HG03575 (cell line): ENCODE measurements around the gene SNRPA1.

Experiments used
- ATAC-seq: cut with Tn5 transposase; IDR thresholded peaks from one replicate; pipeline ENCODE4 v1.9.1; 2021; ENCODE audit not compliant: unreplicated experiment, insufficient number of reproducible peaks, low FRiP score; ENCODE audit errors: extremely low read depth

SNRPA1 gene

DNA sequence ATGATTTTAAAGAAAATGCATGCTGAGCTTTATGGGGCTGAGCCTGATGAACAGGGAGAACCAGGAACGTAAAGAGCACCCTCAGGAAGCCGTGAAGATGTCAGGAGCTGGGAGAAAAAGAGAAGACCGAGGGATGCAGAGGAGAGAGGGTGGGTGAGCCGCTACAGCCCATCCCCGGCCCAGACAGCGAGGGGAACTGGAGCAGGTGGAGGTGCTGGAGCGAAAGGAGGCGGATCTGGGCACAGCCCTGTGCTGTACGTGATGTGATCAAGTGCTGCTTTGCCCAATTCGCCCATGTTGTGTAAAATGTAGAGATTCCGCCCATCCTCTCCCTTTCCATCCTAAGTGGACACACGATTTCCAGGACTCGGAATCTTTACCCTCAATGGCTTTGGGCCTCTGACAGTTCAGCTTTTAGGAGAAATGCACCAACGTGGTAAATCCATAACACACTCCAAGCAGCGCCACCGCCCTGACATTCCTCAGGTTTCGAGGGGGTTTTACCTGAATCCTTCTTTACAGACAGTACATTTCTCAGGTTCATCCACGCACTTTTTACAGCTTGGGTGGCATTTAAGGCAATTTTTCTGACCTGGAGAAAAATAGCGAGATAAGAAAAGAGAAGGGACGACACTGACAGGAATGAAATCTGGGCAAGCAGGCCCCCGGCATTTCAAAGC, 27.1 kb upstream of the SNRPA1 start:
- ATAC-seq = no peak

DNA sequence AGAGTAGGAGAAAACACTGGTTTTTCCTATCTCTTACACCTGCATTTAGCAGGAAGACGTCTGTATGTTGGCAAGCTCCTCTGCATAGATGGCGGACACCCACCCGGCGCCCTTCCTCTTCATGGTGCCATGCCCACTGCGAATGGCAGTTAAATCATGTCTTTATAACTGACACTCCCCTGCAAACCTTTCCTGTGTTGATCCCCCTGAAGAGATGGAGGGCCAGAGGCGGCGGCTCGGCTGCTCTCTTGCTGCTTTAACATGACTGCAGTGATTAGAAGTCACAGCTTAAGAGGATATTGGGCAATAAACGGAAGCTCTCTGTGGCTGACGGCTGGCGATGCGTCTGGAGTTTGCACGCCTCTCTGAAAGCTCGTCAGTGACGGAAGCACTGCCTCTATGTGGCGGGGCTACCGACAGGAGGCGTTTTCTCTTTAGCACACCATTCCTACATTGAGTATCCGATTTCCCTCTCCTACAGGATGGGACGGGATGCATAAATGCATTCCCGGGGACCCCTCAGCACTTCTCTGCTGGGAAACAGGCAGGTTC, 25.5 kb upstream of the SNRPA1 start:
- ATAC-seq = no peak

GRCh38 chr15:101318839-101319238, 23.8 kb upstream of the SNRPA1 start:
- no peak for ATAC-seq

- no peak for ATAC-seq
Observed at GRCh38 chr15:101318147-101318819, 23.2 kb upstream of the SNRPA1 start.

DNA sequence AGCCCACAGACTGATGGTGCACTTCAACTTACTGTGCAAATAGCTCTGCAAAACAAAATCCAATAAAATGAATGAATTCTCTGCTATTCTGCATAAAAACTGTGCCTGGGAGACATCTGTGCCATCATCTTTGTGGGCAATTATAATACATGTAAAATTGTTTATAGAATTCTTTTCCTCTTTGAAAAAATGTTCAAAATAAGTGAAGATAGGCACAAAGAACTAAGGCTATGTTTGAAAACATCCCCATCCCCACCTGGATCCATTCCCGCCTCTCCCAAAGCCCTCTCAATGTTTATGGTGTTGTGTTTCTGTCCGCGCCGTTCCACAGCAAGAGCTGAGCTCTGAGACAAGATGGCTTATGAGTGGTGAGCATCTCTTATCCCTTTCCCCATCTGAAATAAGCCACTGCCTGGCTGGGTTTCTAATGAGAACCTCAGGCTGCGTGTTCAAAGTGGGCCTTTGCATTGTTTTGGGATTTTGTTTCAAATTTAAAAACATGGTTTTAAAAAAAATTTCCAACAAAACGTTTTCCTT, 22.4 kb upstream of the SNRPA1 start:
- no peak for ATAC-seq

DNA sequence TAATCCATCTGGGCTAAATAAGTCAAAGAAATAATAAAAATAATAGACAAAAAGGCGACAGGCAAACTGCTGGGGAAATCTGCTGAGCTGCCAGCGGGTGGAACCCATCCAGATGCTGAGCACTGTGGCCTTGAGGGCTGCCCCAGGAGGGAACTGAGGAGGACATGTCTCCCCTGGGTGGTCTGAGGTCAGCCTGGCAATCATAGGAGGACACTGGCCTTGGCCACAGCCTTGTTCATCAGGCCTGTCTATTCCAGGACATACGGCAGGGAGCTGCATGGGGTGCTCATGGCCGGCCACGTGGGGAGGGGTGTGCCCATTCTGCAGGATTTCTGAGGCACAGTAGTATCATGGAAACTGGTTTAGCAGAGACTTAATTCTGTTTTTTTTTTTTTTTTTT, 21.5 kb upstream of the SNRPA1 start:
- no peak for ATAC-seq

DNA sequence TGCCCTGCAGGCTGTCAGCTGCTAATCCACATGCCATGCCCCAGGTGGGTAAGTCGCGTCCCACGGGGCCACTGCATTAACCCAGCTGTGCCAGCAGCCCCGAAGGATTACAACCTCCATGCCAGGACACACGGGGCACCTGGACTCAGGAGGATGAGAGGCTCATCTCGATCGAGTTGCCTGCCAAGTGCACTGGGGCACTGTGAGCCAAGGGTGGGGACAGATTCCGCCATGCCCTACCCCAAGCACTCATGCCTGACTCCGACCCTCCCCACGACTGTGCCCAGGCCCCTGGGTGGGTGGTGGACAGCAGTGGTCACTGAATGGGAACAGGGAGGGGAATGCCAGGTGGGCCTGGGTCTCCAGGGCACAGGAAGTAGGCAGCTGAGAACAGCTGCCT, 20.7 kb upstream of the SNRPA1 start:
- no peak for ATAC-seq

DNA sequence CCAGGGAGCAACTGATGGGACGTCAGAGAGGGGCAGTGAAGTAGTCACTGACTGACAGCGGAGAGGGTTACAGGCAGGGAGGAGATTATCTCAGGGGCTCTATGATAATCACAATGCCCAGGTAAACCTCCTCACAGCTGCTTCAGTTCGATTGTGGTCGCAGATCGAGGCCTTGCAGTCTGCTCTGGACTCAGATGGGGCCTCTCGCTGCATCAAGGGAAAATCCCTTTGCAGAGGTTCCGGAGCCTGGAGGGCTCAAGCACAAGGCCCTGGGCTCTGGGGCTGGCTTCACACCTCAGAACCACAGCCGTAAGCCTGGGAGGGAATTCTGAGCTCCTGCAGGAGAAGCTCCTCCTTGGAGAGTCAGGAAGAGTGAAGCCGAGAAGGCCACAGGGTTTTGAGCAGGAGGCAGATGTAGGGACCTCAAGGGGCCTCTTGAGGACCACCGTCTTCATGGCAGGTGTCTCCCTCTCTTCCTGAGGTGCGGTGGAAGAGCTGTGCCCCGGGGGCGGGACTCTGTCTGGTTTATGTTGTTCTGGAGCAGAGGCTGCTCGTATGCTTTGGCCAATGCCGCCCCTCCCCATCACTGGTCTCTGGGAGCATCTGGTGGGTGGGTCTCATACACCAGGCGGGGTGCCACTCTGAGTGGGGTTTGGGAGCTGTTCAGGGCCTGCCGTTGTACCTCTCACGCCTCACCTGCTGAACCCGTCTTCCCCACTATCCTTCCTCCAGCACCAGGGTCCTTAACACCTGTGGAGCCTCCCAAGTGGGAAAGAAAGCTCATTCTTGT, 19.5 kb upstream of the SNRPA1 start:
- no peak for ATAC-seq

DNA sequence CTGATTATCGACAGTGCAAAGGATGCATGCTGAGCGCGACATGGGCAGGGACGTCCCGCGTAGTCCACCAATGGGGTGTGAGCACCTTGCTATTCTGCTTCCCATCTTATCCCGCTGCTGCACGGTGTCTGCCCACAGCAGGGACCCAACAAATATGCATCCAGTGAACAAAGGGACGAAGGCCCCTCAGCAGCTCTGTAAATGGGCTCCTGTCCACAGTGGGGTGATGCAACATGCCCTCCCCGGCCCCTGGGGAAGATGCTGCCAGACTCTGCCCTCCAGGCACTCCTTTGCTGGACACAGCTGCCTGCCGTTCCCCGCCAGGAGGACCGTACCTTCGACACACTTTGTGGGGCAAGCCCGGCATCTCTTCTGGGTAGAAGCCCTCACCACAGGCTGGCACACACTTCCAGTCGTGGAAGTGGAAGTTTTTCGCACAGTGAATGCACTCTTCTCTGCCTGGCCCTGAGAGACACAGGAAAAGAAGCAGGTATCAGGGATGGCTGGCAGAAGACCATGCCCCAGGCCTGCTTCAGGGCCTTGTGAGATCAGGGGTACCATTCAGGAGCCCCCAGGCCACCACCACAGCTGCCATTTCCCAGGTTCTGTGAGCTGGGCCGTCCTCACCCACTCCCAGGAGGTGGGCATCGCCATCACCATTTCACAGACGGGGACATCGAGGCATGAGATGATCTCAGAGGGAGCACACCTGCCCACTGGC, 18.2 kb upstream of the SNRPA1 start:
- ATAC-seq = no peak

DNA sequence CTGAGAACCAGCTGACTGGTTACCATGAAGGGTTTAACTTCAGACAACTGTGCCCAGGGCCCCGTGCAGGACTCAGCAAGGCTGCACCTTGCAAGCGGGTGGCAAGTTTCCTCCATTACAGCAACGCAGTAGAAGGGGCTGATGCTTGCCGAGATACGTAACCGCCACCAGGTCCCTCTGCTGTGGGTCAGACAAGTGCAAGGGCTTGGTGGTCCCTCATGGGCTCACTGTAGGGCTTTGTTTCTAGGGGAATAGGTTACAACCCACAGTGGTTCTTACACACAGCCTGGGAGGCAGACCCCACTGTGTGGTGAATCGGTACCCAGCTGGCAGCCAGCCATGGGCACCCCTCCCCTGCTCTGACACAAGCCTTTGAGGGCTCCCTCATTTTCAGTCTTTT, 15.5 kb upstream of the SNRPA1 start:
- ATAC-seq = no peak

- no peak for ATAC-seq
Observed at GRCh38 chr15:101310161-101310480, 15.1 kb upstream of the SNRPA1 start.

DNA sequence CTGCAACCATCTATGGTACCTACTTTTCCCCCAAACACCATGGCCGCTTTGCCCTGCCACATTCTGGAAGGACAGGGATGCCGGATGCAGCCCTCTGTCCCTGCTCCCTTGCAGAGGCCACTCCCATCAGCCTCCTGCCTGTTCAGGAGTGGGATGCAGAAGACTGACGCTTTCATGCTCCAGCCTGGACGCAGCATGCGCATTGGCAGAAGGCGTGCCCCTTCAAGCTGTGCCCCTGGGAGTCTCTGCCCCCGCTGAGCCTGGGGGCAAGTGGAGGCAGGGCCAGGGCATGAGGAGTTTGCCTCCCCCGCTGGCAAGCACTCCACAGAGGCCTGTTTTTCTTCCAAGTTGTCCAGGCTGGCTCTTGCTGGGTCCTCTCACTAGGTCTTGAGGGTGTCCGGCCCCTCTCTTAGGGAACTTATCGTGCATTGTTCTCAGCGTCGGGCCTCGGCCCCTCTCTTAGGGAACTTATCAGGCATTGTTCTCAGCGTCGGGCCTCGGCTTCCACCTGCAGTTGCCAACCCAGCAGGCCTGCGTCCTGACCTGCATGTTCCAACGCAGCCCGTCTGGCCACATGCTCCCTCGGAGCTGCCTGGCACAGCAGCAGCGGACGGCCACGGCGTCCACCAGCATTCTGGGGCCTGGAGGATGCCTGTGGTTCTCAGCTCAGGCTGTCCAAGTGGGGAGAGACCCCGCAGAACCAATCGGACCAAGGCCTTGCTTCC, 14.6 kb upstream of the SNRPA1 start:
- ATAC-seq = no peak

GRCh38 chr15:101308604-101309435, 13.8 kb upstream of the SNRPA1 start:
- no peak for ATAC-seq

DNA sequence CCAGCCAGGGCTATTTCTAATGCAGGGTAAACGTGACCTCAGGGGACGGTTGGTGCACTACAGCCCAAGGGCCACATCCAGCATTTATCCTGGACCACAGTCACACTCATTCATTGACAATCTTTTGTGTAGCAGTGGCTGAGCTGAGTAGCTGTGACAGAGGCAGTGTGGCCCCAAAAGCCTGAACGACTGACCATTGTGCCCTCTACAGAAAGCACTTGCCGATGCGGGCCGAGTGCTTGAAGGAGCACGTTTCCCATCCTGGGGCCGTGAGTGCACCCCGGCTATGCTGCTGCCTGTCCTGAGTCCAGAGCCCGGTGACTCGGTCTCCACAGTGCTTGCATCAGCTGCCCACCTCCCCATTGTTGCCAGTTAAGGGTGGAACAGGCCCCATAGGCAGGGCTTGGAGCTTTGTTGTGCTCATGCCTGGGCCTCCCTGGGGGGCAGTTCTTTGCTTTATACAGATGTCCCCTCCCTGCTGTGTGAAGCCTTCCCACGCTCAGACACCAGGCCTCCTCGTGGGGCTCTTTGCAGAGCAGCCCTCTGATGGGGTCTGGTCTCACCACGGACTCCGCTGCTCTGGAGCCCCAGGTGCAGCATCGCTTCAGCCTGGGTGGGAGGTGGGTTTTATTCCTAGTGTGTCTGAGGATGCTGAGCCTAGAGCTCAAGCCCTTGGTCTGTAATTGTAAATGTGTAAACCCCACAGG, 13.0 kb upstream of the SNRPA1 start:
- ATAC-seq = no peak

- ATAC-seq = no peak
Observed at GRCh38 chr15:101307048-101307896, 12.2 kb upstream of the SNRPA1 start.

DNA sequence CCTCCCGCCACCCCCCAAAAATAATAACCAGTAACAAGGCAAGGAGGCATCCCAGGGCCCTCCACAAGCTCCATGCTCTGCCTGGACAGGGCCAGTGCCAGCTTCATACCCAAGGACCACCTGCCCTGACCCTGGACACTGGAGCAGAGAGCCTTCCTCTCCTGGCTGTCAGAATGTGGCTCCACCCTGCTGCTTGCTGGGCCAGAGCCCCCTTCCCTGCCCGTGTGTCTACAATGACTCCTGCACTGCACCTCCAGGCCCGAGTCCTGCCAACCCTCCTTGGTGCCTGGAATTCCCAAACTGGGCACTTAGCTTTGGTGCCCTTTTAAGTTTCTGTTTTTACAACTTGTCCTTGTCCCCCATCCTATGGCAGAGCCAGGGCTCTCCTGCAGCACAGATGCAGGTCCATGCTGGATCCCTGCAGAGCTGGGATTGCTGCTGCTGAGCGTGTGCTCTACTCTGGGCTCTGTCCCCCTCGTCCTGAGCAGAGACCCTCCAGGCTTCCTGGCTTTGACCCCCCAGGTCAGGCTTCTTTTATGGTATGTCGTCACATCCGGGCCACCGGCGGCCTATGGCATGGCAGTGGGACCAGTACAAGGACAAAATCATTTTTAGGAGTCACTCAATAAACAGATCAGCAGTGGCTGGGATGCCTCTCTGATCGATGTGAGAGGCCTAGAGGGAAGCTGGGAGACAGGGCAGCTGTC, 11.4 kb upstream of the SNRPA1 start:
- no peak for ATAC-seq
